NCI-H82 treated with DMSO at 0.1 percent for 48 hours (cell line): Measurements from ENCODE around the gene TMPRSS4.
A peak's percentile ranks its signal among the peaks of the same experiment; 100 is the strongest.

Experiments used
- DNase-seq: peaks from one replicate; lab custom pipeline; 2025; ENCODE audit not compliant: unreplicated experiment; lab: John Stamatoyannopoulos, UW

The TMPRSS4 gene

DNA sequence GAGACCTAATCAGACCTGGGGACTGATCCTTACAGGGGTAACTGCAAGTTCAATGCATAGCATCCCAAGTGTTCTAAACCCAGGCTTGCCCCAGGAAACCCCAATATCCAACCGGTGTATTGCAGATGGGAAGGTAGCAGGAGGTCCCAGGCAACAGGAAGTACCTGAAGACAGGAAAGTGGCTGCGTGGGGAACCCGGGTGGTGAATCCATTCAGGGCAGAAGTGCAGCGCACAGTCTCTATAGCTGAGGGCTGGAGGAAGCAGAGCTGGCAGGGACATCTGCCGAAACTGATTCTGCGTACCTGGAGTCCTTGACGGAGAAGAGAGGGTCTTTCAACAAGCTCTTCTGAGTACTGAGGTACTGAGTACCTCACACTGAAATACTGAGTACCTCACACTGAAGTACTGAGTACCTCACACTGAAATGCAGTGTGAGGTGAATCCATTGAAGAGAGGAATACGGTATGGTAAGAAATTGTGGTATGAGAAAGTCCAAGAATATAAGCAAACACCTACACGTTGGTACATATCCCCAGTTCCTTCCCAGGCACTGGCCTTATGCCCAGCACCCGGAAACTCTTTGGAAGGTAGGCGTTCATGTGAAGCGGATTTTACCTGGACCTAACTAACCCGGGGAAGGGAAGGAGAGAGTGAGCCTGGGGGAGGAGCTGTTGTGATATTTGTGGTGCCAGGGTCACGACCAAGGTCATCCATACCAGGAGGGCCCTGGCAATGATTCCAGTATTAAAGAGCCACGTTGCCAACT lies 55.7 kb downstream of the TMPRSS4 start:
- no peak for DNase-seq

- DNase-seq, result no peak
Observed at GRCh38 chr11:118133816-118134215, 56.9 kb downstream of the TMPRSS4 start.

DNA sequence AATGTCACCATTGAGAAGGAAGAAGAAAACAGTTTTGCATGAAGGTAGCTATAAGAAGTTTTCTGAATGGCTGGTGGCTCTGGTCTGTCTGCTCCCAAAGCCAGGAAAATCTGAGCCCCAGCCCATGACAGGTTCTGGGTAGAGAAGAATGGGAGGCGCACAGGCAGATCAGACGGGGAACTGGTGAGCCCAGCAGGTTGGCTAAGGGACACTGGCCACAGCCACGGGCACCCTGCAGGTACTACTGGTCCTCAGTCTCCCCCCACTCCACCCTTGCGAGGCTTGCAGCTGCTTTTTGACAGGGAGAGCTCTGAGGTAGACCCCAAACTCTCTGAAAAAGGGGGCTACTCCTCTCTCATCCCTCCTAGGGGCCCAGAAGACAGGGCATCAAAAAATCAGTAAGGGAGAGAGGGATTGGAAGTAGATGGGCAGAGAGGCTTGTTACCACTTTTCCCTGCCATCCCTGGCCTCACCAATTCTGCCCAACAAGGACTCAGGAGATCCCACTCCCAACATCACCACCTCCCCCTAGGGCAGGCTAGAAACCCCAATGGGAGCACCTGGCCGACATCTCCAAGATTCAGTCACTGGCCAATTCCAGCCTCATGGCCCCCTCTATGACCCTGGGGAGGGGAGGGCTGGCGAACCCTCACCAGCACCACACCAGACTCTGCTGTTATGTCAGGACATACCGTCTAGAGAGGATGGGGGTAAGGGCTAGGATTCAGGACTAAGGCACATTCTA lies 58.3 kb downstream of the TMPRSS4 start:
- no peak for DNase-seq

GRCh38 chr11:118135796-118136165 lies 58.9 kb downstream of the TMPRSS4 start:
- no peak for DNase-seq

DNA sequence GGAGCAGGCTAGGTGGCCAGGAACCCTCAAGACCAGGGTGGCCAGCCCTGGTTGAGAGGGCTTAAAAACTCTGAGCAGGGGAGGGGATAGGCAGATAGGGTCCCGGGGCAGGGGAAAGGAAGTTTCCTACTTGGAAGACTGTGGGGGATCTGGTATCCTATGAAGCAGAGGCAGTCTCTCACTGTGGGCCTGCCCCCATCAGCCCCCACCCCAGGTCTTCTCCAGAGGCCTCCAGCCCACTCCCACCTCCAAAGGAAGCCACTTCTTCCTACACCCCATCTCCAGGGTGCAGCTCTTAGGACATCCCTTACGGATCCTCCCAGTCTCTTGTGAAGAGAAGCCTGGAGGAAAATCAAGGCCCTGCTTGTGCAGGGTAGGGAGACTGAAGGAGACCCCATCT lies 59.5 kb downstream of the TMPRSS4 start:
- DNase-seq, result no peak

DNA sequence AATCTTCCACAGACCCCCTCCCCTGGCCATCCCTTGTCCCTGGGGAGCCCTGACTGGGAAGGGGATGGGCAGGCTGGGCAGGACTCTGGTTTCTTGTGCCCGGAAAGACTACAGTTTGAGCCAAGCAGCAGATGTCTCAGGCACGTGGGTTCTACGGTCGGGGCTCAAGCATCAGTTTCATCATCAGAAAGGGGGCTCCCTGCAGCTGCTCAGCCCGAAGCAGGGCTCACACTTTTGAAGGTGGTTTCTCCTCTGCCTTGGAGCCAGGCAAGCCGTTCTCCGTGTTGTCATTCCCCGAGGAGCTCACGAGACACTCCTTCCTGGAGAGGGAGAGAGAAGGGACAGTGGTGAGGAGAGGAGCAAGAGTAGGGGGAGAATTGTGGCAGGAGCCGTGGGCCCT lies 59.9 kb downstream of the TMPRSS4 start:
- DNase-seq, result no peak

DNA sequence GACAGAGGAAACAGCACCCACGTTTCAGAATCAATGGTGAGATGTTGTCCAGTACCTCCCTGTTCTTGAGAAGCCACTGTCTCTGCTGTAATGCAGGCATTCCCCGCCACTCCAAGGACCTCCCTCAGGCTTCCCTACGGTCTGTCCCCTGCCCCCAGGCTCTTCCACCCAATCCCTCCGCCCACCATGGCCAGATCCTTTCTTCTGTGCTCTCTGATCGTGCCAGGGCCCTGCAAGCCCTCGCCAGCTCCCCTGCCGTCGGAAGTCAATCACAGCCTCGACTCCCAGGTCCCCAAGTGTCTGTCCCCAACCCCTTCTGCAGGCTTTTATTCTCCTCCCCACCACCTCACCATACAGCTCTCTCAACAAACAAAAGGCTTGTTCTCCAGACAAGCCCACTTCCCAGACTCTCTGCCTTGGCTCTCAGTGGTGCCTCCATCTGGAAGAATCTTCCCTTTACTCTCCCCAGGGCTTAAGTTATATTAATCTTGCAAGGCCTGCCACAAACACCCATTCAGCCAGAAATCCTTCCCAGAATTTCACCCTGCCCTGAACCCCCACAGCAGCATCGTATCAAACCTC lies 62.1 kb downstream of the TMPRSS4 start:
- DNase-seq, result no peak

- no peak for DNase-seq
Observed at GRCh38 chr11:118139578-118139977, 62.7 kb downstream of the TMPRSS4 start.

DNA sequence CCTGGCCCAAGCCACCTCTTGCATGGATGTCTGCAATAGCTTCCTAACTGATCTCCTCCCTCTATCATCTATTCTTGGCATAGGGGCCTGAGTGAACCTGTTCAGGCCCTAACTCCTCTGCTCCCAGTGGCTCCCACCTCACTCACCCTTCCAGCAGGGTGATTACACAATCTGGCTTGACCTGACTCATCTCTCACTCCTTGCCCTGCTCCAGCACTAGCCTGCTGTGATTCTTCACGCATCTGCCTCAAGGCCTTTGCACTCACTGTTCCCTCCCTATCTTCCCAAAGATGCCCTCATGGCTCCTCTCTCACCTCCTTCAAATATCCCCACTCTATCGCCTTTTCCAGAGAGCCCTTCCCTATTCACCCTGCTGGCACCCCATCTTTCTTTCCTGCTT lies 65.2 kb downstream of the TMPRSS4 start:
- DNase-seq, result no peak

DNA sequence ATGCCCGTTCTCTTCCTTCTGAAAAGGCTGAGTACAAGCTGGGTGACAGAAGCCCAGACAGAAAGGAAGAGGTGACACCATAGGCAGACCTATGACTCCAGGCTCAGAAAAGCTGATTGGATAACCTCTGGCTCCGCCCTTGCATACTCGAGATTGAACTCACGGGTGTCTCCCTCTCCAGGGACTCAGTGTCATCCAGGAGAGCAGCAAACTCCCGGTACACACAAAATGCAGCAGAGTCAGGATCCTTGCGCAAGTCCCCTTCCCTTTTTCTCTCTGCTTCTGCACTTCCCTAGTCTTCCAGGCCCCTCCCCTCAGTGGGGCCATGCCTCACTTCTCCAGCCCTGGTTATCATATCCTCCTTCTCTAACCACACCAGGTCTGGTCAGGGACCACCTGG lies 65.9 kb downstream of the TMPRSS4 start:
- no peak for DNase-seq

GRCh38 chr11:118143661-118144185 lies 66.8 kb downstream of the TMPRSS4 start:
- no peak for DNase-seq

GRCh38 chr11:118144301-118145268 lies 67.7 kb downstream of the TMPRSS4 start:
- no peak for DNase-seq

GRCh38 chr11:118145285-118146227 lies 68.7 kb downstream of the TMPRSS4 start:
- peak; percentile 34 for DNase-seq

GRCh38 chr11:118146554-118146953 lies 69.7 kb downstream of the TMPRSS4 start:
- no peak for DNase-seq

DNA sequence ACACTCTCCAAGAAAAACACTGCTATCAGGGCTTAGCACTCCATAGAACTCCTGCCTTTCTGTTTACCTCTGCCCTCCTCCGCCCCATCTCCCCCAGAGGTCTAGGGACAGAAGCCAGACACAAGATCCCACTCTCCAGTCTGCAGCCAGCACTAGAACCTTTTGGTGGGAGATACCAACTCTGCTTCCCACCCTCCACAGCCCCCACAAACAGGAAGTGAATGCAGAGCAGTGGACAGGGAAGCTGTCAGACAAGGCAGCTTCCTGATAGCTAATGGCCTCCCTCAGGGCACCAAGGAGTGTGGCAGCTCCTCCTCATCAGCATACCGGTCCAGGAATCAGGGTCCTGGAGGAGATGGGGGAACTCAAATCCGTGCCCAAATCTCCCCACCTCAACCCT lies 70.6 kb downstream of the TMPRSS4 start:
- no peak for DNase-seq

DNA sequence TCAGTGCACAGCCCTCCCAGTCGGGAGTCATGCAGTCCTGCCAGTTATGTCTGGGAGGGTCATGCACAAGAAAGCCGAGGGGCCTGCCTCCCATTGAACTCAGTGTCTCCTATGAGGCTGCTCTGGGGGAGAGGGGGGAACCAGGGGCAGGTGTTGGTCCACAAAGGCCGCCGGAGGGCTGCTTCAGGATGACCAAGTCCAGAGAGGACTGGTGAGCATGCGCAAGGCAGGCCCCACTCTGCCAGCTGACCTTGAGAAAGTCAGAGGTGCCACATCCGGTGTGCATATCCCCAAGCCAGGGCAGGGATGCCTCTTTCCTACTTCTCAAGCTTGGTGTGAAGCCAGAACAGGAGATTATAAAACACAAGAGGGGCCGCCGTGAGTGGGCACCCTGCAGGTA lies 71.4 kb downstream of the TMPRSS4 start:
- no peak for DNase-seq

GRCh38 chr11:118148856-118149255 lies 72.0 kb downstream of the TMPRSS4 start:
- no peak for DNase-seq

GRCh38 chr11:118149493-118149892 lies 72.6 kb downstream of the TMPRSS4 start:
- no peak for DNase-seq

- DNase-seq, result no peak
Observed at GRCh38 chr11:118151431-118151830, 74.6 kb downstream of the TMPRSS4 start.
